Tibial artery (tissue), 4 donors: ENCODE data around the gene FRMD4A.
"Not testable (repeated sequence)": the region's sequence is repeated elsewhere in the genome, so short reads cannot be mapped to it uniquely, and the experiment has no call there.

Experiments
- DNase-seq, 2 donors: peaks; one replicate each; pipeline ENCODE4 v3.0.0-alpha.2; 2019
- H3K27ac ChIP-seq, 2 donors: fragments of 200-600 bp; sonication (generic) in 1 of 2; 1 replicate in 1 of 2; 2 replicates in 1 of 2; pipeline ENCODE4 v1.5.1; 2018 to 2019; ENCODE audit warnings: mild to moderate bottlenecking in 1 of 2
- H3K27me3 ChIP-seq, 2 donors: fragments of 200-600 bp; sonication (generic) in 1 of 2; one replicate each; pipeline versions ENCODE4 v1.5.1 to v1.6.0; 2016 to 2019
- H3K36me3 ChIP-seq, 3 donors: fragments of 200-600 bp; sonication (generic) in 2 of 3; one replicate each; pipeline ENCODE4 v1.5.1; 2016 to 2019; ENCODE audit warnings: mild to moderate bottlenecking in 2 of 3
- H3K4me1 ChIP-seq, 4 donors: fragments of 200-600 bp; sonication (generic) in 2 of 4; 1 replicate in 3 of 4; 2 replicates in 1 of 4; pipeline ENCODE4 v1.5.1; 2016 to 2019
- H3K4me3 ChIP-seq, 2 donors: fragments of 200-600 bp; sonication (generic) in 1 of 2; 1 replicate in 1 of 2; 2 replicates in 1 of 2; pipeline ENCODE4 v1.5.1; 2018 to 2019; ENCODE audit warnings: mild to moderate bottlenecking in 2 of 2
- H3K9me3 ChIP-seq, 3 donors: fragments of 200-600 bp; sonication (generic) in 1 of 3; one replicate each; pipeline ENCODE4 v1.5.1; 2016 to 2019
- intact Hi-C: fragments of 100-400 bp; cut with DNase I; formaldehyde crosslinking; loops from one replicate; pipeline ENCODE4 v1.15.0; 2023; ENCODE audit warnings: low total_unique reads
- TF ChIP-seq, protein P1 (sequence below), 2 experiments: fragments of 200-600 bp in 1 of 2; fragments of 450-650 bp in 1 of 2; IDR thresholded peaks; one replicate each; pipeline ENCODE4 v1.5.1; 2017 to 2019; ENCODE audit warnings: antibody characterized with exemption in 2 of 2, mild to moderate bottlenecking in 1 of 2, moderate library complexity in 1 of 2

The FRMD4A gene

DNA sequence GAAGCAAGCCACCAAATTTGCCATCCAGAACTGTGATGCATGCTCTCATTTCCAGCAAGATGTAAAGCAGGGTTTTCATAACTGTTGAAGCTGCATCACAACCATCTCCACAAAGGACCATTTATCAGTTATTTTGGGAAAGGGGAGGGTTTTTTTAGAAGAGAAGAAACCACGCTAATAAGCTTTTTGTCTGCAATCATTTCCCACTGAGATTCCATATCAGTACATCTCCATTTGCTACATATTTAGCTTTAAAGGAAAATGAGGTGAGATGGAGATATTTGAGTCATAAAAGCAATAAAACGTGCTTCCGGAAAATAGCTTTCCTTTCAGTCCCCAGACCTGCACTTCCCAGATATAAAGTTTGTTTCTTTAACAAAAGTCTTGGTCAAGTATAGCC lies 258.2 kb downstream of the FRMD4A start:
- TF ChIP-seq, protein P1, sequence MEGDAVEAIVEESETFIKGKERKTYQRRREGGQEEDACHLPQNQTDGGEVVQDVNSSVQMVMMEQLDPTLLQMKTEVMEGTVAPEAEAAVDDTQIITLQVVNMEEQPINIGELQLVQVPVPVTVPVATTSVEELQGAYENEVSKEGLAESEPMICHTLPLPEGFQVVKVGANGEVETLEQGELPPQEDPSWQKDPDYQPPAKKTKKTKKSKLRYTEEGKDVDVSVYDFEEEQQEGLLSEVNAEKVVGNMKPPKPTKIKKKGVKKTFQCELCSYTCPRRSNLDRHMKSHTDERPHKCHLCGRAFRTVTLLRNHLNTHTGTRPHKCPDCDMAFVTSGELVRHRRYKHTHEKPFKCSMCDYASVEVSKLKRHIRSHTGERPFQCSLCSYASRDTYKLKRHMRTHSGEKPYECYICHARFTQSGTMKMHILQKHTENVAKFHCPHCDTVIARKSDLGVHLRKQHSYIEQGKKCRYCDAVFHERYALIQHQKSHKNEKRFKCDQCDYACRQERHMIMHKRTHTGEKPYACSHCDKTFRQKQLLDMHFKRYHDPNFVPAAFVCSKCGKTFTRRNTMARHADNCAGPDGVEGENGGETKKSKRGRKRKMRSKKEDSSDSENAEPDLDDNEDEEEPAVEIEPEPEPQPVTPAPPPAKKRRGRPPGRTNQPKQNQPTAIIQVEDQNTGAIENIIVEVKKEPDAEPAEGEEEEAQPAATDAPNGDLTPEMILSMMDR (IDR thresholded peaks at IDR 0.05): no peak
- Histone ChIP-seq H3K27me3 (no peaks in the 10 kb centered on the region), H3K36me3 (no peaks in the 10 kb centered on the region), H3K4me3 (no peak overlapping the region), H3K9me3 (peaks cover 0 to 3% (median 0%) of the 10 kb centered on the region in 3 donors), H3K4me1 (peaks cover 0 to 14% (median 11%) of the 10 kb centered on the region in 4 donors), H3K27ac (no peak overlapping the region)
- intact Hi-C loops: no loop called here
- DNase-seq: no peak

DNA sequence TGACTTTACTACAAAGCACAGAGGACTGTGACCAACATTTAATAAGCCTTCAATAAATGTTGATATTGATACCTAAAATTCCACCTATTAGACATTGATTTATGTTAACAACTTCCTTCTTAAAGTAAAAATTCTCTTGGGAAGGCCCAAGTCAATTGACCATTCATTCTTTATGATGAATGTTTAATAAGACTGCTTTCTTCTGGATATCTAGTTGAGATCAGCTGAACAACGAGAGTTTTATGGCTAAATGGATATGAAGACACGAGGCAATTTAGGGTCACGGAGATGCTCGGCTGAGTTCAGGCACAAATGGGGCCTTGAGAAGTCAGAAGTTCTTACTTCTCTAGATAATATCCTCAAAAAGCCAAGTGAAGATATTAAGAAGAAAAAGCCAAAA lies 258.8 kb downstream of the FRMD4A start:
- no peak for DNase-seq
- Histone ChIP-seq H3K4me1 (peaks cover 0 to 14% (median 11%) of the 10 kb centered on the region in 4 donors), H3K27me3 (no peaks in the 10 kb centered on the region), H3K9me3 (peaks cover 0 to 3% (median 0%) of the 10 kb centered on the region in 3 donors), H3K27ac (no peak overlapping the region), H3K4me3 (no peak overlapping the region), H3K36me3 (no peaks in the 10 kb centered on the region)
- TF ChIP-seq, protein P1 (IDR thresholded peaks at IDR 0.05): no peak
- intact Hi-C loops: no loop called here

- Histone ChIP-seq H3K9me3 (peaks cover 0 to 3% (median 0%) of the 10 kb centered on the region in 3 donors), H3K27me3 (no peaks in the 10 kb centered on the region), H3K36me3 (no peaks in the 10 kb centered on the region), H3K27ac (no peak overlapping the region), H3K4me3 (no peak overlapping the region), H3K4me1 (peaks cover 0 to 12% (median under 1%) of the 10 kb centered on the region in 4 donors)
- DNase-seq: no peak
- intact Hi-C loops: no loop called here
- TF ChIP-seq, protein P1 (IDR thresholded peaks at IDR 0.05): no peak
Measured at GRCh38 chr10:14068601-14069250, 262.0 kb downstream of the FRMD4A start.

GRCh38 chr10:14067638-14068037 lies 263.1 kb downstream of the FRMD4A start:
- H3K27ac ChIP-seq, H3K27me3 ChIP-seq, DNase-seq: not testable (repeated sequence)

GRCh38 chr10:14066106-14066505 lies 264.6 kb downstream of the FRMD4A start:
- Histone ChIP-seq H3K36me3 (no peaks in the 10 kb centered on the region), H3K27me3 (no peaks in the 10 kb centered on the region), H3K4me1 (peaks cover 0 to 15% (median 0%) of the 10 kb centered on the region in 4 donors), H3K9me3 (peaks cover 0 to 3% (median 0%) of the 10 kb centered on the region in 3 donors), H3K4me3 (no peak overlapping the region), H3K27ac (no peak overlapping the region)
- DNase-seq: no peak
- TF ChIP-seq, protein P1 (IDR thresholded peaks at IDR 0.05): no peak
- intact Hi-C loops: no loop called here

More at GRCh38 chr10:14067638-14068037, 263.1 kb downstream of the FRMD4A start:
- intact Hi-C loops, H3K36me3 ChIP-seq, H3K4me3 ChIP-seq, H3K9me3 ChIP-seq: not testable (repeated sequence)
- peaks cover 0 to 15% (median 0%) of the 10 kb centered on the region in 4 donors for H3K4me1 ChIP-seq

DNA sequence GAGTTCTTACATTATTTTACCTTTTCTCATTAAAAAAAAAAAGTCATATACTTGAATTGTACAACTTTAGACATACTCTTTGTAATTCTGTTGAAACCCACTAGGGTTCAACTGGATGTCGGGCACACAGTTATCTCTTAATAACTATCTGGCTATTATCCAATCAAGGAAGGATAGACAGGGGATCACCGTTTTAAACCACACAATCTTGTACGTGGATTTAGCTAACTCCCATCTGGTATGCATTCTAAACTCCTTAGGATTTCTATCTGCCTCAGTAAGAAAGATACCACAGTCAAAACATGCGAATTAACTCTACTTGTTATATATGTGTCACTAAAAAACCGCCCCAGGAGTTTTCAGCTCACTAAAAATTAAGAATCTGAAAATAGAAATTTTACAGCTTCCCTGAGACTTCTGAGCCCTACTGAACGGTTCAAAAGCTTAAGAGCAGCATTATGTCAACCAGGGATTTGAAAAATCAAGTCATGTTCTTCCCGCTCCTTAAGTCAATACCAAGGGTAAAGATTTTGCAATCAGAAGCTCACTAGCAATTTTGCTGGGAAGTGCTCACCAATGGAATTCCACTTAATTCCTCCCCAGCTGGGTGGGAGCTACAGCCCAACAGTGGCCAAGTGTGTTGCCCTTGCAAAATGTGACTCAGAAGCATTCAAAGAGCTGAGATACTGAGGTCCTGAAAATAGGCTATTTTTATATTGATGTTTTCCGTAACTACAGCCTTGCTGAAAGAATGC lies 267.0 kb downstream of the FRMD4A start:
- no peaks in the 10 kb centered on the region for H3K36me3 ChIP-seq
- peaks cover 0 to 3% (median 0%) of the 10 kb centered on the region in 3 donors for H3K9me3 ChIP-seq
- peak; percentile 44 to 72 for DNase-seq
- H3K4me1 ChIP-seq: peaks cover 0 to 15% (median 0%) of the 10 kb centered on the region in 4 donors
- TF ChIP-seq, protein P1 (IDR thresholded peaks at IDR 0.05): no peak
- no peak overlapping the region for H3K27ac ChIP-seq
- H3K4me3 ChIP-seq: no peak overlapping the region
- H3K27me3 ChIP-seq: no peaks in the 10 kb centered on the region
- intact Hi-C loops: no loop called here
